ENCODE measurements around the gene COL26A1. TPM values are rescaled to one million over a fixed set of nuclear protein-coding genes. Genes with fewer than 3 reads are reported as not detected.

The COL26A1 gene
- total and polyA plus RNA-seq, 2 donors = 0.41 to 3.0 TPM

GRCh38 chr7:101591504-101591903 lies 228.8 kb downstream of the COL26A1 start:
- no peak overlapping the region for H3K4me3 ChIP-seq (ENCODE audit: low read length in 2 of 2)
- no peak for DNase-seq (ENCODE audit: low read depth in 6 of 9, low spot score in 9 of 9)
- 92% methylated on average over 2 of the region's 2 CpGs for WGBS
- H3K27ac ChIP-seq (ENCODE audit: low read depth in 1 of 2, low read length in 1 of 2) = no peak overlapping the region
- H3K9me3 ChIP-seq (ENCODE audit: control insufficient read depth in 2 of 2, insufficient read depth in 1 of 2, low read length in 1 of 2) = peaks cover 0 to 4% of the 10 kb centered on the region in 2 donors
- H3K36me3 ChIP-seq (ENCODE audit: control insufficient read depth in 2 of 2, insufficient read depth in 2 of 2, low read length in 1 of 2) = no peaks in the 10 kb centered on the region
- H3K27me3 ChIP-seq (ENCODE audit: control insufficient read depth in 2 of 2, insufficient read depth in 1 of 2, low read length in 1 of 2) = no peaks in the 10 kb centered on the region
- H3K4me1 ChIP-seq (ENCODE audit: control insufficient read depth in 2 of 2, insufficient read depth in 2 of 2, low read length in 2 of 2) = no peaks in the 10 kb centered on the region

- 94% methylated on average over 6 of the region's 6 CpGs for WGBS
- Histone ChIP-seq H3K4me3 (ENCODE audit: low read length in 2 of 2) (no peak overlapping the region), H3K27ac (ENCODE audit: low read depth in 1 of 2, low read length in 1 of 2) (no peak overlapping the region)
These were observed 230.9 kb downstream of the COL26A1 start for GRCh38 chr7:101593556-101593955.

GRCh38 chr7:101594790-101595189 lies 232.1 kb downstream of the COL26A1 start:
- H3K4me3 ChIP-seq (ENCODE audit: low read length in 2 of 2) = no peak overlapping the region
- H3K36me3 ChIP-seq (ENCODE audit: control insufficient read depth in 2 of 2, insufficient read depth in 2 of 2, low read length in 1 of 2) = no peaks in the 10 kb centered on the region
- no peak overlapping the region for H3K27ac ChIP-seq (ENCODE audit: low read depth in 1 of 2, low read length in 1 of 2)
- H3K27me3 ChIP-seq (ENCODE audit: control insufficient read depth in 2 of 2, insufficient read depth in 1 of 2, low read length in 1 of 2) = no peaks in the 10 kb centered on the region
- 97% methylated on average over 3 of the region's 3 CpGs for WGBS
- peaks cover 0 to 4% of the 10 kb centered on the region in 2 donors for H3K4me1 ChIP-seq (ENCODE audit: control insufficient read depth in 2 of 2, insufficient read depth in 2 of 2, low read length in 2 of 2)
- no peak for DNase-seq (ENCODE audit: low read depth in 6 of 9, low spot score in 9 of 9)
- H3K9me3 ChIP-seq (ENCODE audit: control insufficient read depth in 2 of 2, insufficient read depth in 1 of 2, low read length in 1 of 2) = peaks cover 0 to 4% of the 10 kb centered on the region in 2 donors

More at GRCh38 chr7:101593556-101593955, 230.9 kb downstream of the COL26A1 start:
- Histone ChIP-seq H3K36me3 (ENCODE audit: control insufficient read depth in 2 of 2, insufficient read depth in 2 of 2, low read length in 1 of 2) (no peaks in the 10 kb centered on the region), H3K9me3 (ENCODE audit: control insufficient read depth in 2 of 2, insufficient read depth in 1 of 2, low read length in 1 of 2) (peaks cover 0 to 4% of the 10 kb centered on the region in 2 donors), H3K4me1 (ENCODE audit: control insufficient read depth in 2 of 2, insufficient read depth in 2 of 2, low read length in 2 of 2) (peaks cover 0 to under 1% of the 10 kb centered on the region in 2 donors), H3K27me3 (ENCODE audit: control insufficient read depth in 2 of 2, insufficient read depth in 1 of 2, low read length in 1 of 2) (no peaks in the 10 kb centered on the region)
- no peak for DNase-seq (ENCODE audit: low read depth in 6 of 9, low spot score in 9 of 9)

GRCh38 chr7:101595246-101595645 lies 232.6 kb downstream of the COL26A1 start:
- 98% methylated on average over 1 of the region's 1 CpG for WGBS
- DNase-seq (ENCODE audit: low read depth in 6 of 9, low spot score in 9 of 9) = no peak
- Histone ChIP-seq H3K36me3 (ENCODE audit: control insufficient read depth in 2 of 2, insufficient read depth in 2 of 2, low read length in 1 of 2) (no peaks in the 10 kb centered on the region), H3K27me3 (ENCODE audit: control insufficient read depth in 2 of 2, insufficient read depth in 1 of 2, low read length in 1 of 2) (no peaks in the 10 kb centered on the region), H3K4me1 (ENCODE audit: control insufficient read depth in 2 of 2, insufficient read depth in 2 of 2, low read length in 2 of 2) (peaks cover 0 to 4% of the 10 kb centered on the region in 2 donors), H3K27ac (ENCODE audit: low read depth in 1 of 2, low read length in 1 of 2) (no peak overlapping the region), H3K9me3 (ENCODE audit: control insufficient read depth in 2 of 2, insufficient read depth in 1 of 2, low read length in 1 of 2) (peaks cover 0 to 4% of the 10 kb centered on the region in 2 donors), H3K4me3 (ENCODE audit: low read length in 2 of 2) (no peak overlapping the region)

- 96% methylated on average over 4 of the region's 4 CpGs for WGBS
- no peaks in the 10 kb centered on the region for H3K36me3 ChIP-seq (ENCODE audit: control insufficient read depth in 2 of 2, insufficient read depth in 2 of 2, low read length in 1 of 2)
- H3K9me3 ChIP-seq (ENCODE audit: control insufficient read depth in 2 of 2, insufficient read depth in 1 of 2, low read length in 1 of 2) = peaks cover 0 to 4% of the 10 kb centered on the region in 2 donors
- H3K4me3 ChIP-seq (ENCODE audit: low read length in 2 of 2) = no peak overlapping the region
- no peak overlapping the region for H3K27ac ChIP-seq (ENCODE audit: low read depth in 1 of 2, low read length in 1 of 2)
- H3K4me1 ChIP-seq (ENCODE audit: control insufficient read depth in 2 of 2, insufficient read depth in 2 of 2, low read length in 2 of 2) = peaks cover 0 to 4% of the 10 kb centered on the region in 2 donors
- no peaks in the 10 kb centered on the region for H3K27me3 ChIP-seq (ENCODE audit: control insufficient read depth in 2 of 2, insufficient read depth in 1 of 2, low read length in 1 of 2)
- DNase-seq (ENCODE audit: low read depth in 6 of 9, low spot score in 9 of 9) = no peak
These were observed 233.3 kb downstream of the COL26A1 start for GRCh38 chr7:101595766-101596537.

GRCh38 chr7:101596898-101597297 lies 234.2 kb downstream of the COL26A1 start:
- no peak for DNase-seq (ENCODE audit: low read depth in 6 of 9, low spot score in 9 of 9)
- Histone ChIP-seq H3K4me1 (ENCODE audit: control insufficient read depth in 2 of 2, insufficient read depth in 2 of 2, low read length in 2 of 2) (peaks cover 0 to 4% of the 10 kb centered on the region in 2 donors), H3K27me3 (ENCODE audit: control insufficient read depth in 2 of 2, insufficient read depth in 1 of 2, low read length in 1 of 2) (no peaks in the 10 kb centered on the region), H3K9me3 (ENCODE audit: control insufficient read depth in 2 of 2, insufficient read depth in 1 of 2, low read length in 1 of 2) (peaks cover 0 to 4% of the 10 kb centered on the region in 2 donors), H3K4me3 (ENCODE audit: low read length in 2 of 2) (no peak overlapping the region), H3K27ac (ENCODE audit: low read depth in 1 of 2, low read length in 1 of 2) (no peak overlapping the region), H3K36me3 (ENCODE audit: control insufficient read depth in 2 of 2, insufficient read depth in 2 of 2, low read length in 1 of 2) (no peaks in the 10 kb centered on the region)
- 95% methylated on average over 1 of the region's 1 CpG for WGBS

- peaks cover 0 to 4% of the 10 kb centered on the region in 2 donors for H3K9me3 ChIP-seq (ENCODE audit: control insufficient read depth in 2 of 2, insufficient read depth in 1 of 2, low read length in 1 of 2)
- no peaks in the 10 kb centered on the region for H3K36me3 ChIP-seq (ENCODE audit: control insufficient read depth in 2 of 2, insufficient read depth in 2 of 2, low read length in 1 of 2)
- no peaks in the 10 kb centered on the region for H3K27me3 ChIP-seq (ENCODE audit: control insufficient read depth in 2 of 2, insufficient read depth in 1 of 2, low read length in 1 of 2)
- H3K4me3 ChIP-seq (ENCODE audit: low read length in 2 of 2) = no peak overlapping the region
- no peak for DNase-seq (ENCODE audit: low read depth in 6 of 9, low spot score in 9 of 9)
- WGBS = 86% methylated on average over 6 of the region's 6 CpGs
- H3K27ac ChIP-seq (ENCODE audit: low read depth in 1 of 2, low read length in 1 of 2) = no peak overlapping the region
- peaks cover 0 to 8% of the 10 kb centered on the region in 2 donors for H3K4me1 ChIP-seq (ENCODE audit: control insufficient read depth in 2 of 2, insufficient read depth in 2 of 2, low read length in 2 of 2)
These were observed 235.3 kb downstream of the COL26A1 start for GRCh38 chr7:101597941-101598340.

GRCh38 chr7:101598422-101598985 lies 235.8 kb downstream of the COL26A1 start:
- Histone ChIP-seq H3K27me3 (ENCODE audit: control insufficient read depth in 2 of 2, insufficient read depth in 1 of 2, low read length in 1 of 2) (no peaks in the 10 kb centered on the region), H3K9me3 (ENCODE audit: control insufficient read depth in 2 of 2, insufficient read depth in 1 of 2, low read length in 1 of 2) (no peaks in the 10 kb centered on the region), H3K4me3 (ENCODE audit: low read length in 2 of 2) (no peak overlapping the region), H3K27ac (ENCODE audit: low read depth in 1 of 2, low read length in 1 of 2) (no peak overlapping the region), H3K36me3 (ENCODE audit: control insufficient read depth in 2 of 2, insufficient read depth in 2 of 2, low read length in 1 of 2) (no peaks in the 10 kb centered on the region), H3K4me1 (ENCODE audit: control insufficient read depth in 2 of 2, insufficient read depth in 2 of 2, low read length in 2 of 2) (peaks cover 0 to 8% of the 10 kb centered on the region in 2 donors)
- no peak for DNase-seq (ENCODE audit: low read depth in 6 of 9, low spot score in 9 of 9)
- 96% methylated on average over 18 of the region's 18 CpGs for WGBS

- Histone ChIP-seq H3K36me3 (ENCODE audit: control insufficient read depth in 2 of 2, insufficient read depth in 2 of 2, low read length in 1 of 2) (no peaks in the 10 kb centered on the region), H3K4me1 (ENCODE audit: control insufficient read depth in 2 of 2, insufficient read depth in 2 of 2, low read length in 2 of 2) (peaks cover 0 to 8% of the 10 kb centered on the region in 2 donors), H3K9me3 (ENCODE audit: control insufficient read depth in 2 of 2, insufficient read depth in 1 of 2, low read length in 1 of 2) (no peaks in the 10 kb centered on the region), H3K27ac (ENCODE audit: low read depth in 1 of 2, low read length in 1 of 2) (no peak overlapping the region), H3K4me3 (ENCODE audit: low read length in 2 of 2) (no peak overlapping the region), H3K27me3 (ENCODE audit: control insufficient read depth in 2 of 2, insufficient read depth in 1 of 2, low read length in 1 of 2) (no peaks in the 10 kb centered on the region)
- 95% methylated on average over 16 of the region's 16 CpGs for WGBS
- DNase-seq (ENCODE audit: low read depth in 6 of 9, low spot score in 9 of 9) = no peak
These were observed 236.5 kb downstream of the COL26A1 start for GRCh38 chr7:101598986-101599771.

Data from thymus (tissue), 11 donors.